Gastroesophageal sphincter (tissue), 4 donors: Measurements from ENCODE around the gene PHC2. TPM values are rescaled to one million over a fixed set of nuclear protein-coding genes. Genes with fewer than 3 reads are reported as not detected.

ENCODE experiments used
- ATAC-seq: fragments of 150-250 bp; one replicate; pipeline ENCODE4 v1.9.1; 2016; ENCODE audit warnings: mild to moderate bottlenecking, moderate library complexity
- H3K27ac ChIP-seq, 4 donors: fragments of 200-600 bp; sonication (generic) in 3 of 4; 1 replicate in 3 of 4; 2 replicates in 1 of 4; pipeline ENCODE4 v1.5.1; 2016 to 2019
- H3K27me3 ChIP-seq: fragments of 200-600 bp; sonication (generic); one replicate; pipeline ENCODE4 v1.5.1; 2019
- H3K36me3 ChIP-seq, 2 donors: fragments of 200-600 bp; sonication (generic); one replicate each; pipeline ENCODE4 v1.5.1; 2019; ENCODE audit warnings: control low read depth in 1 of 2
- H3K4me1 ChIP-seq, 3 donors: fragments of 200-600 bp; sonication (generic); 1 replicate in 2 of 3; 2 replicates in 1 of 3; pipeline ENCODE4 v1.5.1; 2016 to 2019; ENCODE audit warnings: control low read depth in 2 of 3
- H3K4me3 ChIP-seq, 2 donors: fragments of 200-600 bp; sonication (generic); one replicate each; pipeline ENCODE4 v1.5.1; 2019; ENCODE audit warnings: mild to moderate bottlenecking in 1 of 2, moderate library complexity in 1 of 2
- H3K9me3 ChIP-seq, 3 donors: fragments of 200-600 bp; sonication (generic); one replicate each; pipeline ENCODE4 v1.5.1; 2017 to 2019; ENCODE audit warnings: control low read depth in 2 of 3
- EP300 ChIP-seq: sonication (generic); formaldehyde crosslinking; IDR thresholded peaks from one replicate; pipeline ENCODE4 v1.6.1; 2017; ENCODE audit warnings: antibody characterized with exemption, mild to moderate bottlenecking
- POLR2A ChIP-seq, 2 donors: fragments of 450-650 bp; IDR thresholded peaks; one replicate each; pipeline ENCODE4 v1.6.1; 2017; ENCODE audit warnings: antibody characterized with exemption in 2 of 2, mild to moderate bottlenecking in 2 of 2, moderate library complexity in 1 of 2
- POLR2AphosphoS5 ChIP-seq: sonication (generic); formaldehyde crosslinking; IDR thresholded peaks from one replicate; pipeline ENCODE4 v1.6.1; 2017; ENCODE audit warnings: antibody characterized with exemption
- WGBS, 2 donors: methylation state at CpG; one replicate each; pipeline ENCODE4 v1.1.5; 2018; ENCODE audit warnings: low coverage in 1 of 2; 5-methylcytosine and 5-hydroxymethylcytosine counted together
- total RNA-seq, 4 donors: library from RNA; depleted of rRNA; stranded (reverse); fragments of >200 nt; gene quantifications; one replicate each; pipeline ENCODE4 v1.1.0, GENCODE V29; 2016
- TF ChIP-seq, protein P1 (sequence below), 4 experiments: fragments of 200-600 bp in 2 of 4; fragments of 450-650 bp in 2 of 4; sonication (generic) in 1 of 4; IDR thresholded peaks; one replicate each; pipeline ENCODE4 v1.5.1; 2017 to 2019; ENCODE audit warnings: antibody characterized with exemption in 4 of 4, mild to moderate bottlenecking in 2 of 4, moderate library complexity in 2 of 4

Gene PHC2
- total RNA-seq, 4 donors from 2014 or later = 99.8 to 223 (median 181) TPM

DNA sequence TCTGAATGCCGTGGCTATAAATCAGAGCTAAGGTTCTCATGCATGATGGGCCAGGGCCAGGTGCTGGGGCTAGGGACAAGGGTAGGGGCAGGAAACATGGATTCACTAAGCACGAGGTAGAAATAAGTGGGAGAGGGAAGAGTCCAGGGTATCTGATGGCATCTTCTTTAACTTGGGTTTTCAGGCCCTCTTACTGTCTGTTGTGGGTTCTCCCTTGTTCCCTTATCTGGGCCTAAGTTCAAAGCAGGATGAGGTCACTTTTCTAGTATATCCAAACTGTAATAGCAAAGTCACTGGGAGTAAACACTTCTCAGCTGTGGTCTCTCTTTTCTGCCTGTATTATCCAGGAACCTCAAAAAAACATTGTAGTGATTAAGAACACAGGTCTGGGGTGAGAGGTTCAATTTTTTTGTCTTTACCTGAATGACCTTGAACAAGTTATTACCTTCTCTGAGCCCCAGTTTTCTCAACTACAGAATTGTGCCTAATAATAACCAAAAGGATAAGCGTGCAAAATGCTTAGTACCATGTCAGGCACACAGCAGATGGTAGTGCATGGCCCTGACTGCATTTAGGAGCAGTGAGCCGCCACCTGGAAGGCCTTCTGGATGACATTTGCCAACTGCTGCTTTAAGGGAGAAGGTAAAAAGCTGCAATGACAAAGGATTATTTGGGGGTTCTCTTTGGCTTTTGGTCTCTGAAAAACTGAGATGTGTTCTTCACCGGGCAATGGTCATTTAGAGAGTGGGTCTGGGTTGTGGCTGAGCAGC, 56.4 kb downstream of the PHC2 start:
- H3K4me3 ChIP-seq = no peak overlapping the region
- ATAC-seq = peak; percentile 63
- WGBS, 2 donors = 66 to 84% methylated on average over 4 to 5 of the region's 5 CpGs

DNA sequence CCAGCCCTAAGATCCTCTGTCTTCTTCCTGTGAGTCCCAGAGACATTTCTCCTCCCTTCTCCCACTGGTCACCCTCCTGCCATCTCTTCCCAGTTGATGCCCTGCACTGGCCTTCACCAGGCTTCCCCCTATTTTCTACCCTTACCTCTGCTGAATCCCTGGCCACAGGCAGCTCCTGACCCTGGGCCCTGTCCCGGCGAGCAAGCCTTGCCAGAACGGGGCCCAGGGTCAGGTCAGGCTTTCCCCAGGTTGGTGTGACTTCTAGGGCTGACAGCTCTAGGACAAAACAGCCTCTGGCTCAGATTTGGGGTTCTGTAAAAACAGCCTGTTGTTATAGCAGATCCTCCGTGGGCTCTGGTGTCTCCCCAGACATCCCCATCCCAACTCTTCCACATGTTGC, 57.3 kb downstream of the PHC2 start:
- Histone ChIP-seq H3K36me3 (peaks cover 0 to 52% of the 10 kb centered on the region in 2 donors), H3K4me1 (peaks cover 0 to 19% (median 4%) of the 10 kb centered on the region in 3 donors), H3K27me3 (no peaks in the 10 kb centered on the region), H3K4me3 (no peak overlapping the region), H3K27ac (peak overlapping the region in 2 of 4 donors; percentile 15 to 62), H3K9me3 (no peaks in the 10 kb centered on the region)
- WGBS, 2 donors = 80 to 89% methylated on average over 1 to 3 of the region's 4 CpGs
- TF ChIP-seq, protein P1, sequence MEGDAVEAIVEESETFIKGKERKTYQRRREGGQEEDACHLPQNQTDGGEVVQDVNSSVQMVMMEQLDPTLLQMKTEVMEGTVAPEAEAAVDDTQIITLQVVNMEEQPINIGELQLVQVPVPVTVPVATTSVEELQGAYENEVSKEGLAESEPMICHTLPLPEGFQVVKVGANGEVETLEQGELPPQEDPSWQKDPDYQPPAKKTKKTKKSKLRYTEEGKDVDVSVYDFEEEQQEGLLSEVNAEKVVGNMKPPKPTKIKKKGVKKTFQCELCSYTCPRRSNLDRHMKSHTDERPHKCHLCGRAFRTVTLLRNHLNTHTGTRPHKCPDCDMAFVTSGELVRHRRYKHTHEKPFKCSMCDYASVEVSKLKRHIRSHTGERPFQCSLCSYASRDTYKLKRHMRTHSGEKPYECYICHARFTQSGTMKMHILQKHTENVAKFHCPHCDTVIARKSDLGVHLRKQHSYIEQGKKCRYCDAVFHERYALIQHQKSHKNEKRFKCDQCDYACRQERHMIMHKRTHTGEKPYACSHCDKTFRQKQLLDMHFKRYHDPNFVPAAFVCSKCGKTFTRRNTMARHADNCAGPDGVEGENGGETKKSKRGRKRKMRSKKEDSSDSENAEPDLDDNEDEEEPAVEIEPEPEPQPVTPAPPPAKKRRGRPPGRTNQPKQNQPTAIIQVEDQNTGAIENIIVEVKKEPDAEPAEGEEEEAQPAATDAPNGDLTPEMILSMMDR (IDR thresholded peaks at IDR 0.05) = no peak
- no peak for TF ChIP-seq POLR2A (IDR thresholded peaks at IDR 0.05)
- TF ChIP-seq EP300 = no peak
- no peak for TF ChIP-seq POLR2AphosphoS5
- ATAC-seq = no peak

More for the DNA sequence above, 56.4 kb downstream of the PHC2 start:
- Histone ChIP-seq H3K27ac (peak overlapping the region in 3 of 4 donors; percentile 2 to 62 (median 42)), H3K27me3 (no peaks in the 10 kb centered on the region), H3K36me3 (peaks cover 0 to 43% of the 10 kb centered on the region in 2 donors), H3K9me3 (no peaks in the 10 kb centered on the region), H3K4me1 (peaks cover 0 to 19% (median 4%) of the 10 kb centered on the region in 3 donors)
- TF ChIP-seq POLR2A (IDR thresholded peaks at IDR 0.05) (no peak), EP300 (no peak), POLR2AphosphoS5 (no peak)
- TF ChIP-seq, protein P1 (IDR thresholded peaks at IDR 0.05) = no peak

DNA sequence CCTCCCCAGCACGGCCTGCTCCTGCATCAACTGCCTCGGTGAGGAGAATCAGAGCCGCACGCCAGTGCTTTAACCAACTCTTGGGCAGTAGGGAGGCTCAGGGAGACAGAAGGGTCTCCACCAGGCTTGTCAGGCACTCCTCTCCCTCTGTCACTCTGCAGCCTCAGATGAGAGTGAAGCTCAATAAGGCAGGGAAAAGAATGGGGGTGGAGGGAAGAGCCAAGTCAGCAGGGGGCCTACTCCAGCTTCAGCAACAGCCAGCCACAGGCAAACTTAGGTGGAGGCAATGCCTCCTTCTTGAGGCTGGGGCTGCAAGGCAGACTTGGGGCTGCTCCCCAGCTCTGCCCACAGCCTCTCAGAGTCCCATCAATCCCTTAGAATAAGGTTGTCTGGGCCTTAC, 58.2 kb downstream of the PHC2 start:
- Histone ChIP-seq H3K27me3 (no peaks in the 10 kb centered on the region), H3K27ac (no peak overlapping the region), H3K9me3 (no peaks in the 10 kb centered on the region), H3K4me1 (peaks cover 0 to 27% (median 9%) of the 10 kb centered on the region in 3 donors), H3K36me3 (peaks cover 0 to 53% of the 10 kb centered on the region in 2 donors), H3K4me3 (no peak overlapping the region)
- TF ChIP-seq, protein P1 (IDR thresholded peaks at IDR 0.05) = no peak
- TF ChIP-seq EP300 (no peak), POLR2AphosphoS5 (no peak), POLR2A (IDR thresholded peaks at IDR 0.05) (no peak)
- 78% methylated on average over 1 of the region's 4 CpGs; no CpG with 5 or more reads in 1 of the 2 donors for WGBS, 2 donors
- no peak for ATAC-seq

DNA sequence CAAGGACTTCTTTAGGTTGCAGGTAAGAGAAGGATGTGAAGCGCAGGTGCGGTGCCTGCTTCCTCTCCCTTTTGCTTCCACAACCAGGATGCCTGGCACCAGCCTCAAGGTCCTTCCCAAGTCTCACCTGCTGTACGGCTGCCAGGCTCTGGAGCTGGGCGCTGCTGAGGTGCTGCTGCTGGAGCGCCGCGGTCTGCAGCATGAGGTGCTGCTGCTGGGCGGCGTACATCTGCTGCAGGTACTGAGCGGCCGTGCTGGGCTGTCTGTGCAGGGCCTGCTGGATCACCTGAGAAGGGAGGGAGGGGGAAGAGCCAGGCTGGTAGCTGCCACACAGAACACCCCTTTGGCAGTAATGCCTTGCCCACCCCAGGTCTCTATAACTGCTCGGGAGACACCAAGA, 58.7 kb downstream of the PHC2 start:
- ATAC-seq = no peak

More for the DNA sequence above, 58.7 kb downstream of the PHC2 start:
- peaks cover 0 to 53% of the 10 kb centered on the region in 2 donors for H3K36me3 ChIP-seq
- no peak overlapping the region for H3K4me3 ChIP-seq
- WGBS, 2 donors = 100% methylated on average over 1 of the region's 12 CpGs
- H3K4me1 ChIP-seq = peaks cover 0 to 32% (median 14%) of the 10 kb centered on the region in 3 donors
- no peak for TF ChIP-seq EP300
- no peak for TF ChIP-seq POLR2A (IDR thresholded peaks at IDR 0.05)
- TF ChIP-seq POLR2AphosphoS5 = no peak
- TF ChIP-seq, protein P1 (IDR thresholded peaks at IDR 0.05) = no peak
- no peaks in the 10 kb centered on the region for H3K27me3 ChIP-seq
- no peak overlapping the region for H3K27ac ChIP-seq
- no peaks in the 10 kb centered on the region for H3K9me3 ChIP-seq
